SK-N-SH treated with all-trans-retinoic acid at 6 μM for 48 hours (cell line): Measurements from ENCODE around the gene CNPY4.
A peak's percentile ranks its signal among the peaks of the same experiment; 100 is the strongest.

ENCODE experiments used
- ATAC-seq: fragments of 200-7000 bp; cut with Tn5 transposase; 3 replicates; pipeline ENCODE4 v1.9.1; 2020; ENCODE audit warnings: mild to moderate bottlenecking, moderate library complexity
- ARNTL ChIP-seq: fragments of 450-650 bp; formaldehyde crosslinking; IDR thresholded peaks from 2 replicates; pipeline ENCODE4 v1.5.0; 2020; ENCODE audit warnings: low read depth, mild to moderate bottlenecking, moderate library complexity, borderline replicate concordance
- BACH2 ChIP-seq: fragments of 250-450 bp; sonication (Bioruptor Pico); IDR thresholded peaks from 2 replicates; pipeline ENCODE4 v1.9.0; 2021; ENCODE audit warnings: mild to moderate bottlenecking, borderline replicate concordance
- CREB5 ChIP-seq: fragments of 250-450 bp; sonication (Bioruptor Pico); IDR thresholded peaks from 2 replicates; pipeline ENCODE4 v1.5.1; 2020; ENCODE audit warnings: low read depth, mild to moderate bottlenecking, moderate library complexity
- CSDC2 ChIP-seq: fragments of 250-450 bp; sonication (Bioruptor Pico); IDR thresholded peaks from 2 replicates; pipeline ENCODE4 v1.5.0; 2020; ENCODE audit warnings: mild to moderate bottlenecking, moderate library complexity
- CSRNP3 ChIP-seq: fragments of 250-450 bp; sonication (Bioruptor Pico); IDR thresholded peaks from 2 replicates; pipeline ENCODE4 v1.5.1; 2021; ENCODE audit warnings: mild to moderate bottlenecking, moderate library complexity
- ESRRG ChIP-seq: fragments of 250-450 bp; sonication (Bioruptor Pico); IDR thresholded peaks from 2 replicates; pipeline ENCODE4 v1.6.1; 2021; ENCODE audit warnings: mild to moderate bottlenecking
- GLIS3 ChIP-seq: fragments of 250-450 bp; sonication (Bioruptor Pico); IDR thresholded peaks from 2 replicates; pipeline ENCODE4 v1.5.0; 2020; ENCODE audit warnings: mild to moderate bottlenecking, moderate library complexity
- OSR1 ChIP-seq: fragments of 250-450 bp; sonication (Bioruptor Pico); IDR thresholded peaks from 2 replicates; pipeline ENCODE4 v1.8.0; 2022; ENCODE audit warnings: moderate library complexity, mild to moderate bottlenecking, inconsistent platforms
- PATZ1 ChIP-seq: fragments of 250-450 bp; sonication (Bioruptor Pico); IDR thresholded peaks from 2 replicates; pipeline ENCODE4 v1.8.0; 2020; ENCODE audit warnings: mild to moderate bottlenecking, moderate library complexity, borderline replicate concordance
- POU6F1 ChIP-seq: fragments of 250-450 bp; sonication (Bioruptor Pico); IDR thresholded peaks from 2 replicates; pipeline ENCODE4 v1.8.0; 2021; ENCODE audit warnings: low read depth, mild to moderate bottlenecking, moderate library complexity, borderline replicate concordance
- PPARA ChIP-seq: fragments of 250-450 bp; sonication (Bioruptor Pico); IDR thresholded peaks from 2 replicates; pipeline ENCODE4 v1.5.0; 2020; ENCODE audit warnings: mild to moderate bottlenecking, borderline replicate concordance
- SNAI2 ChIP-seq: fragments of 250-450 bp; sonication (Bioruptor Pico); IDR thresholded peaks from 2 replicates; pipeline ENCODE4 v1.5.0; 2020; ENCODE audit warnings: mild to moderate bottlenecking, moderate library complexity
- TOX ChIP-seq: fragments of 250-450 bp; sonication (Bioruptor Pico); IDR thresholded peaks from 2 replicates; pipeline ENCODE4 v1.8.0; 2021; ENCODE audit warnings: mild to moderate bottlenecking, moderate library complexity, borderline replicate concordance
- TSHZ2 ChIP-seq: fragments of 250-450 bp; sonication (Bioruptor Pico); IDR thresholded peaks from 2 replicates; pipeline ENCODE4 v1.5.0; 2020; ENCODE audit warnings: mild to moderate bottlenecking, moderate library complexity
- ZFP3 ChIP-seq: fragments of 250-450 bp; sonication (Bioruptor Pico); IDR thresholded peaks from 2 replicates; pipeline ENCODE4 v1.5.0; 2020; ENCODE audit warnings: mild to moderate bottlenecking, moderate library complexity
- ZFP30 ChIP-seq: fragments of 450-650 bp; formaldehyde crosslinking; IDR thresholded peaks from 2 replicates; pipeline ENCODE4 v1.5.0; 2022; ENCODE audit warnings: mild to moderate bottlenecking, moderate library complexity
- ZNF565 ChIP-seq: fragments of 450-650 bp; formaldehyde crosslinking; conservative IDR thresholded peaks from 2 replicates; pipeline ENCODE4 v1.5.0; 2020; ENCODE audit warnings: low read depth, mild to moderate bottlenecking, moderate library complexity
- ZNF70 ChIP-seq: fragments of 450-650 bp; formaldehyde crosslinking; IDR thresholded peaks from 2 replicates; pipeline ENCODE4 v1.5.0; 2020; ENCODE audit warnings: mild to moderate bottlenecking, moderate library complexity
- ZNF8 ChIP-seq: fragments of 450-650 bp; formaldehyde crosslinking; IDR thresholded peaks from 2 replicates; pipeline ENCODE4 v1.5.0; 2020; ENCODE audit warnings: mild to moderate bottlenecking, moderate library complexity

Gene CNPY4

GRCh38 chr7:100157334-100158228 lies 38.1 kb downstream of the CNPY4 start:
- ATAC-seq = peak; percentile 51
- TF ChIP-seq TSHZ2 (CRISPR knock-in tag) = no peak
- peak; percentile 83; the same call in 1 of the 2 replicates for TF ChIP-seq PATZ1 (CRISPR knock-in tag)

- peak; percentile 91 for ATAC-seq
- peak; percentile 16; the same call in 1 of the 2 replicates for TF ChIP-seq TSHZ2 (CRISPR knock-in tag)
- no peak for TF ChIP-seq OSR1
- TF ChIP-seq PATZ1 (CRISPR knock-in tag) = peak; percentile 84; the same call in 1 of the 2 replicates
- peak; percentile 40; the same call in 1 of the 2 replicates for TF ChIP-seq ZFP3 (CRISPR knock-in tag)
- TF ChIP-seq TOX (CRISPR knock-in tag) = no peak
- no peak for TF ChIP-seq BACH2
- TF ChIP-seq CREB5 (CRISPR knock-in tag) = no peak
- TF ChIP-seq CSRNP3 (CRISPR knock-in tag) = peak; percentile 30; the same call in 1 of the 2 replicates
- no peak for TF ChIP-seq CSDC2 (CRISPR knock-in tag)
- TF ChIP-seq ZNF8 (CRISPR knock-in tag) = 0 out of 2 replicates have a peak, but pooled peaks have one; percentile 9
- TF ChIP-seq ZNF565 (CRISPR knock-in tag) = no peak
- no peak for TF ChIP-seq ESRRG
- TF ChIP-seq PPARA (CRISPR knock-in tag) = no peak
- TF ChIP-seq ZNF70 = no peak
- 0 out of 2 replicates have a peak, but pooled peaks have one; percentile 24 for TF ChIP-seq SNAI2
- TF ChIP-seq ARNTL (CRISPR knock-in tag) = no peak
- TF ChIP-seq GLIS3 (CRISPR knock-in tag) = peak; percentile 60; the same call in 1 of the 2 replicates
- no peak for TF ChIP-seq POU6F1 (CRISPR knock-in tag)
- no peak for TF ChIP-seq ZFP30 (CRISPR knock-in tag)
Measured at GRCh38 chr7:100158229-100159098, 39.0 kb downstream of the CNPY4 start, which contains the start of gene TRAPPC14. TRAPPC14 (minus strand) TSS chr7:100158723; CDS start chr7:100158499, 224 bp downstream.
